ENCODE results near the gene GATA2.
A peak's percentile ranks its signal among the peaks of the same experiment; 100 is the strongest.

Gene GATA2

GRCh38 chr3:128501431-128501830, 8.4 kb upstream of the GATA2 start:
- DNase-seq (ENCODE audit: low spot score) = no peak

- DNase-seq (ENCODE audit: low spot score) = no peak
Measured at GRCh38 chr3:128500556-128500955, 7.6 kb upstream of the GATA2 start.

- DNase-seq (ENCODE audit: low spot score) = no peak
Measured at GRCh38 chr3:128499724-128500275, 6.8 kb upstream of the GATA2 start.

- DNase-seq (ENCODE audit: low spot score) = no peak
Measured at GRCh38 chr3:128498901-128499530, 6.0 kb upstream of the GATA2 start.

GRCh38 chr3:128498127-128498626, 5.2 kb upstream of the GATA2 start:
- no peak for DNase-seq (ENCODE audit: low spot score)

- peak; percentile 84 for DNase-seq (ENCODE audit: low spot score)
Measured at GRCh38 chr3:128497305-128498126, 4.5 kb upstream of the GATA2 start.

- DNase-seq (ENCODE audit: low spot score) = no peak
Measured at GRCh38 chr3:128496602-128497304, 3.8 kb upstream of the GATA2 start.

- DNase-seq (ENCODE audit: low spot score) = no peak
Measured at GRCh38 chr3:128496019-128496601, 3.1 kb upstream of the GATA2 start.

- no peak for DNase-seq (ENCODE audit: low spot score)
Measured at GRCh38 chr3:128495435-128495970, 2.5 kb upstream of the GATA2 start.

- DNase-seq (ENCODE audit: low spot score) = no peak
Measured at GRCh38 chr3:128494367-128494650, 1.3 kb upstream of the GATA2 start.

- no peak for DNase-seq (ENCODE audit: low spot score)
Measured at GRCh38 chr3:128493570-128494366, 767 bp upstream of the GATA2 start.

GRCh38 chr3:128491941-128492670, 895 bp downstream of the GATA2 start:
- DNase-seq (ENCODE audit: low spot score) = no peak

GRCh38 chr3:128491691-128491940, 1.4 kb downstream of the GATA2 start:
- no peak for DNase-seq (ENCODE audit: low spot score)

GRCh38 chr3:128490915-128491690, 1.9 kb downstream of the GATA2 start:
- no peak for DNase-seq (ENCODE audit: low spot score)

- DNase-seq (ENCODE audit: low spot score) = no peak
Measured at GRCh38 chr3:128490650-128490914, 2.4 kb downstream of the GATA2 start.

- DNase-seq (ENCODE audit: low spot score) = peak; percentile 64
Measured at GRCh38 chr3:128489927-128490649, 2.9 kb downstream of the GATA2 start.

- no peak for DNase-seq (ENCODE audit: low spot score)
Measured at GRCh38 chr3:128489674-128489926, 3.4 kb downstream of the GATA2 start.

- peak; percentile 85 for DNase-seq (ENCODE audit: low spot score)
Measured at GRCh38 chr3:128488991-128489673, 3.9 kb downstream of the GATA2 start.

- DNase-seq (ENCODE audit: low spot score) = no peak
Measured at GRCh38 chr3:128488636-128488990, 4.4 kb downstream of the GATA2 start.
